ENCODE data around the gene USO1.
"Not testable (repeated sequence)": the region's sequence is repeated elsewhere in the genome, so short reads cannot be mapped to it uniquely, and the experiment has no call there.

The USO1 gene

GRCh38 chr4:75779105-75779757 lies 54.9 kb downstream of the USO1 start:
- no peak for DNase-seq

DNA sequence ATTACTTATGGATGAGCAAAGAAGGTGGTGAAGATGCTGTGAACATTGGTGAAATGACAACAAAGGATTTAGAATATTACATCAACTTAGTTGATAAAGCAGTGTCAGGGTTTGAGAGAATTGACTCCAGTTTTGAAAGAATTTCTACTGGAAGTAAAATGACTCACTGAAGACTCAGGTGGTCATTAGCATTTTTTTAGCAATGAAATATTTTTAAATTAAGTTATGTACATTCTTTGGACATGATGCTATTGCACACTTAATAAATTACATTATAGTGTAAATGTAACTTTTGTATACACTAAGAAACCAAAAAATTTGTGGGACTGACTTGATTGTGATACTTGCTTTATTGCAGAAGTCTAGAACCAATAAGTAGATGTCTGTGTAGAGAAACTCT lies 56.9 kb downstream of the USO1 start:
- no peak for DNase-seq

- no peak for DNase-seq
Observed at GRCh38 chr4:75786526-75786925, 62.1 kb downstream of the USO1 start.

- DNase-seq = no peak
Observed at GRCh38 chr4:75786938-75787337, 62.6 kb downstream of the USO1 start.

- DNase-seq = no peak
Observed at GRCh38 chr4:75790024-75790423, 65.6 kb downstream of the USO1 start.

- DNase-seq = no peak
Observed at GRCh38 chr4:75800972-75801371, 76.6 kb downstream of the USO1 start.

- DNase-seq = not testable (repeated sequence)
Observed at GRCh38 chr4:75806035-75806434, 81.7 kb downstream of the USO1 start.

GRCh38 chr4:75817901-75818300 lies 93.5 kb downstream of the USO1 start:
- no peak for DNase-seq

DNA sequence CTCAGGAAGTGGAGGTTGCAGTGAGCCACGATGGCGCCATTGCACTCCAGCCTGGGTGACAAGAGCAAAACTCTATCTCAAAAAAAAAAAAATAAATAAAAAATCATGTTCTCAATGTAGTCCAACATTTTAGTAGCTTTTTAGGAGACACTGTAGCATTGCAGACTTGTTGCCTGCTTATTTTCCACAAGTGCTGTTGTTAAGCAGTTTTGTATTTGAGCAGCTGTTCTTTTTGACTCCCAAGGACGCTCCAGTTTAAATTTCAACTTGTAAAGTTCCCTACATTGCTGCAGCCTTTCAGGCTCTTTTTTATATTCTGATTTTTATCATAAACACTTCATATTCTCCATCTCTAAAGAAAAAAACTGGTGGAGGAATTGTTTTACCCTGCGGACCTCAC lies 94.7 kb downstream of the USO1 start:
- no peak for DNase-seq

- no peak for DNase-seq
Observed at GRCh38 chr4:75820197-75820596, 95.8 kb downstream of the USO1 start.

- DNase-seq = no peak
Observed at GRCh38 chr4:75820676-75821075, 96.3 kb downstream of the USO1 start.

- no peak for DNase-seq
Observed at GRCh38 chr4:75821216-75821615, 96.8 kb downstream of the USO1 start.

DNA sequence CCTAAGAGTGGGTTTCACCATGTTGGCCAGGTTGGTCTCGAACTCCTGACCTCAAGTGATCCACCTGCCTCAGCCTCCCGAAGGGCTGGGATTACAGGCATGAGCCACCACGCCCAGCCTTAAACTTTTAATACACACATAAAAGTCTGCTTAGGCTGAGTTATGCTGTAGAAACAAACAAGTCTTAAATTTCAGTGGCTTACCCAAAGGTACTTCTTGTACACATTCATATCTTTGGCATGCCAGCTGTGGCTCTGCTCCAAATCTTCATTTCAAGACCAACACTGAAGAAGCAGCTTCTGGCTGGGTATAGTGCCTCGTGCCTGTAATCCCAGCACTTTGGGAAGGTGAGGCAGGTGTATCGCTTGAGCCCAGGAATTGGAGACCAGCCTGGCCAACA lies 97.6 kb downstream of the USO1 start:
- DNase-seq = no peak

DNA sequence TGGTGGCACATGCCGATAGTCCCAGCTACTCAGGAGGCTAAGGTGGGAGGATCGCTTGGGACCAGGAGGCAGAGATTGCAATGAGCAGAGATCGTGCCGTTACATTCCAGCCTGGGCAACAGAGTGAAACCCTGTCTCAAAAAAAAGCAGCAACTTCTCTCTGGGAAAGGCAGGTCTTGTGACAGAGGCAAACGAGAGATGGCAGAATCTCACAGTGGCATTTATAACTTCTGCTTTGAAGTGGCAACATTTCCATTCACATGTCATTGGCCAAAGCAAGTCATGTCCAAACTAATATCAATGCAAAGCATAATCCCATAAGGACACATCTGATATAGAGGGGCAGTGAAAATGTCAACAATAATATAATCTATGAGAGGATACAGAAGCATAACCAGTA lies 98.0 kb downstream of the USO1 start:
- DNase-seq = no peak

DNA sequence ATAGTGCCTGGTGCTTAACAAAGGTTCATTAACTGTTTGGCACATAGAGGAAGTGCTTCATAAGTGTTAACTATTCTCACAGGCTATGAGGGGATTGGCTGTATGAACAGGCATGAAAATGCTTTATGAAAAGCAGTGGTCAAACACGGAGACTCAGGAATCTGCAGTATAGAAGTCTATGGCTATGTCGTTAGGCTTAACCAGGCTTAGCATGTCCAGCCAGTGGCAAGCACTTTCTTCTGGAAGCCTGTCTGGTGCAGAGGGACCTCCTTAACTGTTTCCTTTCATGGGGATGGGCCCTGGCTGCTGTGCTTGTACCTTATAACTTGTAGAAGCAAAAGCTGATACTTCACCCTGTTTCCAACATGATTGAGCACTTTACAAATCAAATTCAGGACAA lies 99.4 kb downstream of the USO1 start:
- DNase-seq = no peak

DNA sequence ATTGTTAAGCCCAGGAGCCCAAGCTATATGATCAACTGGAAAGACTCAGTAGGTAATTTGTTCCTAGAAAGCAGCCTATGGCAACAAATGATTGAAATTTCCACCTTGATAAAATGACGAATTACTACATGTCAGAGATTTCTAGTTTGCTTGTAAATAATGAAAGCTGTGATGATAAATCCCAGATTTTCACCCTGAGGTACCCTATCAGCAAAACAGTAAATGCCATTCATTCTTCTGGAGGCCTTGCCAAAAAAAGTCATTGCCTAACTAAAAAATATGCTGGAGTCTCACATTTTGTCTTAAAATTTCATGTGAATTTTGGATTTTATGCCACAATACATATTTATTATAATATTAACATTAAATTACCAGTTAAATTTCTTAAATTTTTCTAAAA lies 106.5 kb downstream of the USO1 start:
- DNase-seq = no peak

DNA sequence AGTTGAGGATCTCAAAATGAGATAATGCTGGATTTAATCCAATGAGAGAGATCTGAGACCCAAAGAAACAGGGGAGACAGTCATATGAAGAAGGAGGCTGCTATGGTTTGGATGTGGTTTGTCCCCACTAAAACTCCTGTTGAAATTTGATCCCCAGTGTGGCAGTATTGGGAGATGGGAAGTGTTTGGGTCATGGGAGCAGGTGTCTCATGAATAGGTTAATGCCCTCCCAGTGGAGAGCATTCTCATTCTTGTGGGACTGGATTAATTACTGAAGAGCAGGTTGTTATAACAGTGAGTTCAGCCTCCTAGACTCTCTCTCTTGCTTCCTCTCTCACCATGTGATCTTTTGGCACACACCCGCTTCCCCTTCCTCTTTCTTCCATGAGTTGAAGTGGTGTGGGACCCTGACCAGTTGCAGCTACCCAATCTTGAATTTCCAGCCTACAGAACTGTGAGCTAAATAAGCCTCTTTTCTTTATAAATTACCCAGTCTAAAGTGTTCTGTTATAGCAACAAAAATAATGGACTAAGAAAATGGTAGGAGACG lies 107.6 kb downstream of the USO1 start:
- DNase-seq = no peak

- no peak for DNase-seq
Observed at GRCh38 chr4:75834095-75834771, 109.9 kb downstream of the USO1 start.

DNA sequence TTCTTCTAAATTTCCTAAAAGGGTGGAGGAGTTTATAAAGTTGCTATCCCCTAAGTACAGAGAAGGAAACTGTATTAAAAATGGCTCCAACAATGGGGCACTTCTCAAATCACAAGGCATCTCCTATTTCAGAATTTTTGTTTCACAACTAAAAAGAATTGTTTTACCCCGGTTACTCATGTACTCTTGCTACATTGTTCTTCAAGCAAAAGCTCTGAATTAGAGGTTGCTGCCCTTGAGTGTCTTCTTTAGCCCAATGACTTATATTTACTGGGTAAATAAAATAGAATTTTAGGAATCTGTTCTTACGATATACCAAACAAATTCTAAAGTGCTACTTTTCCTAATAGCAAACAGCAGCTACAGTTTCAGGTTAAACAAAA lies 110.4 kb downstream of the USO1 start:
- no peak for DNase-seq

DNA sequence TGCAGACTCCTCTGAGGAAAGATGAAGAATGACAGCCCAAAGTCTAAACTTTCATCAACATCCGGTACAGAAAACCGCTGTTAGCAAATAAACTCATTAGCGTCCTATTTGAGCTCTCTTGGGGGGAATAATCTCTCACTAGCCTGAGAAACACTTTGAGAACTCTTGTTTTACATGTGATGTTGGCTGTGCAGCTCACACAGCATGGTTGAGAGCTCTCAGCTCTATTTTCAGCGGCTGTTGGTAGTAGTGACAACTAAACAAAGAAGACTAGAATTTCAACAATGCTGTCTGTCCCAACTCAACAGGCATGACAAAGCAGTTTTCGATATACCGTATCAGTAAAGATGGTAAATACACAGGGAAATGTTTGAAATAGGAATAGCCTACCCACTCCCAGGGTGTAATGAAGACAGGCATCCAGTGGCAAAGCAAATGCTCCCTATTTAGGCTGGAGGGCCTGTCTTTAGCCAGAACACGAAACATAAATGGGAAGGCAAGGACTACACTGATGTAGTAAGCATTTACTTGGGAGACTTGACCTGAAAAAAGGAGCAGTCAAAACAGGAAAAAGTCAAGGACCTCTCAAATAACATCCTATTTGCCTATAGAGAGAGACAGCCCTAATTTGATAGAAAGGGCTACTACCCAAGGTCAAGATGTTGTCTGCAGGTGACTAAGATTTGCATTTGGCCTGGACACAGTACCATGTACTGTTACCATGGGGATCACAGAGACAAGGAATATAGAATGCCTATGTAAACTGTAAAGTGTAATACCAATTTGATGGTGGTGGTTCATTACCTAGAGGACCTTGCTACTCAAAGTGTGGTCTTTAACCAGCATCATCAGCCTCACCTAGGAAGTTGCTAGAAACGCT lies 117.5 kb downstream of the USO1 start:
- DNase-seq = no peak

DNA sequence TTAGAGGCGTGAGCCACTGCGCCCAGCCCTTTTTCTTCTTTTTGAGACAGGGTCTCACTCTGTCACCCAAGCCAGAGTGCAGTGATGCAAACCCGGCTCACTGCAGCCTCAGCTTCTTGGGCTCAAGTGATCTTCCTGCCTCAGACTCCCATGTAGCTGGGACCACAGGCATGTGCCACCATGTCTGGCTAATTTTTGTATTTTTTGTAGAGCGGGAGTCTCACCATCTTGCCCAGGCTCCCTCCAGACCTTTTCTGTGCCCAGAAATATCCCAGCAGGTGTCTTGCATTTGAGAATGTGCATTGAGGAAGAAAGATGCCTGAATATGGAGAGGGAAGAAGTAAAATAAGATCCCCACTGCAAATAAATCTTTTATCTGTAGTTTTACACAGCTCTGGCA lies 119.2 kb downstream of the USO1 start:
- DNase-seq = no peak

DNA sequence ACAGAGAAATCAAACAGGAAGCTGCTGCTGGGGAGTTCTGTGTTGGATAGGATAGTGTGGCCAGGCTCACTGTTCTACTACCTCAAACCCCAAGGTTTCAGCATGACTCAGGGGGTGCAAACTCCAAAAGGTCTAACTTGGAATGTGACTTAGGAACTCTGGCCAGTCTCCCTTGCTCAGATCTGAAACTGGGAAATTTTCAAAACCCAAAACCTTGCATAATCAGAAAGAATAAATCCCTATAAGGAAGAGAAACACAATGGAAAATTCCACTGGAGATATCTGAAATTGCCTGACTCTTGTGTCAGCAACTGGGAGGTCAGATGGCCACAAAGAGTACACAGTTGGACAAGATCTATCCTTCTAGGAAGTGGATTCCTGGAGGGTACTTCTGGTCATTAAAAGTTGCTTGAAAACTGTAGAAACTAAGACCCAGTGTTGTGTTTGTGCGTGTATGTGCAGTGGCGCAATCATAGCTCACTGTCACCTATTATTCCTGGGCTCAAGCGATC lies 119.8 kb downstream of the USO1 start:
- no peak for DNase-seq

GRCh38 chr4:75845992-75846391 lies 121.6 kb downstream of the USO1 start:
- no peak for DNase-seq
